K562 (cell line): ENCODE measurements around the gene AVPR1B.

ENCODE experiments used
- CTCF ChIP-seq, 3 experiments: IDR thresholded peaks in 2 of 3; conservative IDR thresholded peaks in 1 of 3; 2 replicates each; pipeline ENCODE4 v1.5.1; 2011 to 2012; ENCODE audit warnings: low read length in 3 of 3, mild to moderate bottlenecking in 3 of 3, control low read depth in 2 of 3, improper control_type of control experiment in 1 of 3, inconsistent platforms in 1 of 3, low read depth in 1 of 3, mixed read lengths in 1 of 3, moderate library complexity in 1 of 3; ENCODE audit not compliant: insufficient read depth in 2 of 3
- ELK1 ChIP-seq: sonication (generic); formaldehyde crosslinking; IDR thresholded peaks from 2 replicates; pipeline ENCODE4 v1.8.1; 2022; ENCODE audit warnings: missing genetic modification reagents

- TF ChIP-seq CTCF (IDR thresholded peaks at IDR 0.05 in 2 of 3, conservative IDR thresholded peaks at IDR 0.05 in 1 of 3; ENCODE audit: insufficient read depth in 2 of 3, low read depth in 1 of 3, low read length in 3 of 3) = no peak
- TF ChIP-seq ELK1 = no peak
These were observed 38.1 kb downstream of the AVPR1B start for GRCh38 chr1:206079135-206079534.
